Hepatocyte (in vitro differentiated cells): Measurements from ENCODE around the gene PRPSAP2.

Experiments used
- EZH2 ChIP-seq: fragments of 200-600 bp; sonication (generic); IDR thresholded peaks from 2 replicates; pipeline ENCODE4 v1.6.1; 2016; ENCODE audit warnings: antibody characterized with exemption, mild to moderate bottlenecking, borderline replicate concordance
- TF ChIP-seq, protein P1 (sequence below): fragments of 200-600 bp; sonication (generic); IDR thresholded peaks from 2 replicates; pipeline ENCODE4 v1.5.1; 2016; ENCODE audit warnings: antibody characterized with exemption, mild to moderate bottlenecking; ENCODE audit not compliant: poor library complexity

- TF ChIP-seq, protein P1, sequence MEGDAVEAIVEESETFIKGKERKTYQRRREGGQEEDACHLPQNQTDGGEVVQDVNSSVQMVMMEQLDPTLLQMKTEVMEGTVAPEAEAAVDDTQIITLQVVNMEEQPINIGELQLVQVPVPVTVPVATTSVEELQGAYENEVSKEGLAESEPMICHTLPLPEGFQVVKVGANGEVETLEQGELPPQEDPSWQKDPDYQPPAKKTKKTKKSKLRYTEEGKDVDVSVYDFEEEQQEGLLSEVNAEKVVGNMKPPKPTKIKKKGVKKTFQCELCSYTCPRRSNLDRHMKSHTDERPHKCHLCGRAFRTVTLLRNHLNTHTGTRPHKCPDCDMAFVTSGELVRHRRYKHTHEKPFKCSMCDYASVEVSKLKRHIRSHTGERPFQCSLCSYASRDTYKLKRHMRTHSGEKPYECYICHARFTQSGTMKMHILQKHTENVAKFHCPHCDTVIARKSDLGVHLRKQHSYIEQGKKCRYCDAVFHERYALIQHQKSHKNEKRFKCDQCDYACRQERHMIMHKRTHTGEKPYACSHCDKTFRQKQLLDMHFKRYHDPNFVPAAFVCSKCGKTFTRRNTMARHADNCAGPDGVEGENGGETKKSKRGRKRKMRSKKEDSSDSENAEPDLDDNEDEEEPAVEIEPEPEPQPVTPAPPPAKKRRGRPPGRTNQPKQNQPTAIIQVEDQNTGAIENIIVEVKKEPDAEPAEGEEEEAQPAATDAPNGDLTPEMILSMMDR = no peak
- no peak for TF ChIP-seq EZH2
These were observed 19.2 kb downstream of the PRPSAP2 start for GRCh38 chr17:18877104-18877645.
